Activated naive CD4-positive, alpha-beta T cell treated with anti-CD3 and anti-CD28 coated beads, Interleukin-2, amount 50 U/mL, for 16 hours (primary cell): Measurements from ENCODE around the gene PARP12.

Source experiments
- DNase-seq: peaks from one replicate; pipeline ENCODE4 v3.0.0-alpha.2; 2020

PARP12 gene

DNA sequence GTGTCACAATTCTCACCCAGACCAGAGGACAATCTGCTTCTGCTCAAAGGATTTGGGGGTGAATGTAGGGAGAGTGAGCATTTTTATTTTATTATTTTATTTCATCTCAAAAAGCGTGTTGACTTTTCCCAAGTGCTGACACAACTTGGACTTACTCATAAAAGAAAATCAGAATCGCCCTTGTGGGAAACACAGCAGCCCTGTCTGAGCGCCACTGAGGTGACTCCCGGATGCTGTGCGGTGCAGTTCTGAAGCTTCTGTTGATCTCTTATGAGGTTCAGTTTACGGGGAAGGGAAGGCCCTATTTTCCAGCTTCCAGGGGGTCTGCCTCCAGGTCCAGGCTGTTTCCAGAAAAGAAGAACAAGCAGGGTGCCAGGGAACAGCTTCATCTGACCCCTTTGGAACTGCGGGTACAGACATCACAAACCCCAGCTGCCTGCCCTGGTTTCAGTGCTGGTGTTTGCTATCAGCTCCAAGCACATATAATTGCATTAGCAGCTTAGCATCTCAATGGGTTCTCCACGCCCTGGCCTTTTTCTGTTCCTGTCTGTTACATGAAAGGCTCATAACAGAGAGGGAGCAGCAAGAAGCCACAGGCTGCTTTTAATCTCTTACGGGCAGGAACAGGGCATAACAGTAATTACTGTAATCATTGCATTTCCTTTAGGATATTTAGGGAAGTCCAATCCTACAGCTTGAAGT lies 52.4 kb downstream of the PARP12 start:
- no peak for DNase-seq

DNA sequence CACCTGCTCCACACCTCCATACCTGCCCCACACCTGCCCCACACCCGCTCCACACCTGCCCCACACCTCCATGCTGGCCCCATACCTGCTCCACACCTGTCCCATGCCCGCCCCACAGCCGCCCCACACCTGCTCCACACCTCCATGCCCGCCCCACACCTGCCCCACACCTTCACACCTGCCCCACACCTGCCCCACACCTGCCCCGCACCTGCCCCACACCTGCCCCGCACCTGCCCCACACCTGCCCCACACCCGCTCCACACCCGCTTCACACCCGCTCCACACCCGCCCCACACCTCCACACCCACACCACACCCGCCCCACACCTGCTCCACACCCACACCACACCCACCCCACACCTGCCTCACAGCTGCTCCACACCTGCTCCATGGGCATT lies 53.0 kb downstream of the PARP12 start:
- DNase-seq, result no peak

DNA sequence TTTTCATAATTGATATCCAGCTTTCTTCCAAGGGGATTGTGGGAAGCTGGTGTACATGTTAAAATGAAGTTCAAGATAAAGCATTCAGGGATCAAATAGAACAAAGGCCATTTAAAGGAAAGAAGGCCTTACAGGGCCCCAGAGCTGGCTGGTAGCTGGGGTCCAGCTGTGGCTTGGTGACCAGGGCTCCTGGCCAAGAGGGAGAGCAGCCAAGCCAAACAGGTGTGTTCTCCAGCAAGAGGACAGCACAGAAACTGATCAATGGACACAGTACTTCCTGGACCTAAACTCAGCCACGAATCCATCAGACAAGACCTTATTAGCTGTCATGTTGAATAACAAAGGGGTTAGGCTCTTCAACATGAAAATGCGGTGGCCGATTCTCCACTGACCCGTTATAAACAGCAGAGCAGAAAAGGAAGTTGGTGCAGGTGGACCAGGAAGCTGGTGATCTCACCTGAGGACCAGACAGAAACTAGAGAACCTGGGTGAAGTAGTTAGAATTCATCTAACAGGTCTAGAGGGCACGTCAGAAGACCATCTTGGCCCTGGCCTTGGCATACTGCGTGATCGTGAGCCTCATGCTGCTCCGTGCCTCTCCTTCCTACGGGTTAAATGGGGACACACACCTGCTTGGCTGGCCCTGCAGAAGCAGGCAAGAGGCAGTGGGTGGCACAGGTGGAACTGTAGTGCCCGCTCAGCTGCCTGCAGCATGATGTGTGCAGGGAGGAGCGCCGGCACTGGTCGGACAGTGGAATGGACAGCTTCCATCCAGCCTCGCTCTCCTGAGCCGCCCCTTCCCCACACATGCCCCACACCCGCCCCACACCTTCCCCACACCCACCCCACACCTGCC lies 53.8 kb downstream of the PARP12 start:
- no peak for DNase-seq

DNA sequence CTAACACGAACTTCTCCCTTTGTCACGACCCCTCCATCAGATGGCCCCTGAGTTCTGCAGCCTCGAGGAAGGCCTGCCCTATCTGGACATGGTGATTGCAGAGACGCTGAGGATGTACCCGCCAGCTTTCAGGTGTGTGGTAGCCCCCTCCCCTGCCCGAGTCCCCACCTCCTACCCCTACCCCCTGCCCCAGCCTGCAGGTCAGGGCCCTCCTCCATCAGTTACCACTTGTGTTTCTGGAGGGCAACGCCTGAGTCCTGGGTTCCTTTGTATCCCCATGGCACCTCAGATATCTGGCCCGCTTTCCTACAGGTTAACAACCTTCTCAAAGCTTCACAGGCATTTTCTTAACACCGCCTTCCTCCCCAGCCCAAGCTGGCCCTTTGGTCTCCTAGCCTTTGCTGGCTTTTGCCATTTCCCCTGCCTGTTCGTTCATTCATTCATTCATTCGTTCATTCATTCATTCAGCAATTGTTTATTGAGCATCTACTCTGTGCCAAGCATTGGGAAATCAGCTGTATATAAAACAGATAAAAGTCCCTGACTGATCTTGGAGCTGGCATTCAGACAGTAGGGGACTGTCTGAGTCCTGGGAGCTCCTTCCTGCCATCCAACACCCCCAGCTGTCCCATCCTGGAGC lies 55.6 kb downstream of the PARP12 start:
- DNase-seq, result no peak

DNA sequence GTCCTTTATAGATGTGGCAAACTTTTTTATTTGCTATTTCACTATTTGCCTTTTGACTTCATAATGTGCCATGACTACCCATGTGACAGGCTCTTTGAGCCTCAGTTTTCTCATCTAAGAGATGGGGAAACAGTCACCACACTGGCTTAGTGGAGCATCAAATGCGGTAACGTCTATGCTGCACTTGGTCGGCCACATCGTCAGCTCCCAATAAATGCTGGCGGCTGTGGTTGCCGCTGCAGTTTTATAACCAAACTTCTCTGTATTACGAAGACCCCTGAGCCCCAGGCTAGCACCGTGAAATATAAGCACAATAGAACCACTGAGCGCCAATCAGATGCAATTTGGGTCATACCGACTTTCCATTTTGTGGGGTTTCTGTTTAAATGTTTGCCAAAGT lies 56.2 kb downstream of the PARP12 start:
- DNase-seq, result no peak

DNA sequence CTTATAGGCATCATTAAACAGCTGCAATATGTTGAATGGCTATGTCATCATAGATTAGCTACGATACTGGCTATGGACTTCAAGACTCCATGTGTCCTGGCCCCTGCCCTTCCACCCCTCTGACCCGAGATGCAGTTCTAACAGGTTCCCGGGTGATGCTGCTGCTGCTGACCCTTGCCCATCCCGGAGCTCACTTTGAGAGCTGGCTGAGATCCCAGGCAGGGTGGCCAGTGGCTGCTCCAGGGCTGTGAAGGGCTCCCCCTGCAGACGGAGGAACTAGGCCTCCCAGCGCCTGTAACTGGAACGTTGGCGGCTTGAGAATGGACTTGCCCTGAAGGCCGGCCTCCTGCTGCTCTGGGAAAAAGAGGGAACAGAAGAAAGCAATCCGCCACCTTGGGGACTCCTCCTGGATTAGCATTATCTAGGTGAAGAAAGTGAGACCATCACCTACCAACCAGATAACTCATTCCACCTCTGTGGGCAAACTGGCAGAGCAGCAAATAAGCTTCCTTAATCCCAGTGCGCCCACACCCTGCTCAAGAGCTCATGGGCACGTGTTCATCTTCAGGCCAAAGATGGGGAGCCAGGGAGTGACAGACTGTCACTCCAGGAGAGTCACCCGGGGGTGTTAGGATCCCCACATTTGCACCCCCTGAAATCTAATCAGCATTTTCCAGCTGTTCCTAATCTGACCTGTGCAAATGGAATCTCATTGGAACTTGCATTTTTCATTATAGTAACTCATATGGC lies 56.8 kb downstream of the PARP12 start:
- DNase-seq, result no peak

DNA sequence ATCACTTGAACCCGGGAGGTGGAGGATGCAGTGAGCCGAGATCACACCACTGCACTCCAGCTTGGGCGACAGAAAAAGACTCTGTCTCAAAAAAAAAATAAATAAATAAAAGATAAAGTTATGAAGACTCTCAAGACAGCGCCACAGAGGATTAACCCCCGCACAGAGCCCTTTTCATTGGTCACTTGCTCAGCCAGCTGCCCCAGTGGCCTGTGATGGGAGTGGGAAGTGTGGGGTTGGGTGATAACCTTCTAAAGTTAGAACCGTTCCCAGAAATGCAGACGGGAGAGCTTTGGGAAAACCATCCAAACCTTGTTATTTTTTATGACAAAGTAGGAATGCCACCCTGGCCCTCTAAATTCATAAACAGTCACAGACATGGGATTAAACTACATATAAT lies 57.4 kb downstream of the PARP12 start:
- no peak for DNase-seq

DNA sequence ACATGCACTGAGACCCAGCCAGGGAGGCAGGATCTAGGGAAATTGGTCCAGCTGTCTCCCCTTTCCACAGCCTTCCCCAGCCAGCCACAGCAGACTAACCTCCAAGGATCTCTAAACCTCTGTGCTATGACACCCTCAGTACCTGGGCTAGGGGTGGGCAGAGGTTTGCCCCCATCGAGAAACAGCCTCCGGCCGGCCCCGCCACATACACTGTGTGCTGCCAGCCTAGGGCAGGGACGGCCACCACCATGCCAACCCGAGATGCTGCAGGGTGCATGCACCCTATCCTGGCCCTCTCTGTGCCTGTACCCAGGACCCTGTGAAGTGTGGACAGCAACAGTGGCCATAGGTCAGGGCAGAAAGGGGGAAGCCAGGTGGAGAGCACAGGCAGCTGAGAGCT lies 58.1 kb downstream of the PARP12 start:
- no peak for DNase-seq

DNA sequence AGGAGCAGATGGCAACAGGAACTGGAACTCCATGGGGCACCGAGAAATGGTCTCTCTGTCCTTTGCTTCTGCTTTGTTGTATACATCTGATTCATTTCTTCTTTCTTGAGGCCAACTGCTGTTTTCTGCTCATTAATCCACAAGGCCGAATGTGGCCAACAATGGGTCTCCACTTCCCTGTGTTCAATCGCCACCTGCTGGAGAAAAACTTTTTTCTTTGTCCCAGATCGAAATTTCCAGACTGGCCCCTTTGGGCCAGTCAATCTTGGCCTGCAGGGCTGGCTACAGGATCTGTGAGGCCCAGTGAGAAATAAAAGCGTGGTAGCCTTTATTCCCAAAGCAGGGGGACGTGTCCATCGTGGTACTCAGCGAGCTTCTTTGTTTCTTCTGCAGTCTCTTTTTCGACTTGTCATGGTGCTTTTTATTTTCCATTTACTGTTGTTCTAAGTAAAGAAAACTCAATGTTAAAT lies 58.8 kb downstream of the PARP12 start:
- no peak for DNase-seq

DNA sequence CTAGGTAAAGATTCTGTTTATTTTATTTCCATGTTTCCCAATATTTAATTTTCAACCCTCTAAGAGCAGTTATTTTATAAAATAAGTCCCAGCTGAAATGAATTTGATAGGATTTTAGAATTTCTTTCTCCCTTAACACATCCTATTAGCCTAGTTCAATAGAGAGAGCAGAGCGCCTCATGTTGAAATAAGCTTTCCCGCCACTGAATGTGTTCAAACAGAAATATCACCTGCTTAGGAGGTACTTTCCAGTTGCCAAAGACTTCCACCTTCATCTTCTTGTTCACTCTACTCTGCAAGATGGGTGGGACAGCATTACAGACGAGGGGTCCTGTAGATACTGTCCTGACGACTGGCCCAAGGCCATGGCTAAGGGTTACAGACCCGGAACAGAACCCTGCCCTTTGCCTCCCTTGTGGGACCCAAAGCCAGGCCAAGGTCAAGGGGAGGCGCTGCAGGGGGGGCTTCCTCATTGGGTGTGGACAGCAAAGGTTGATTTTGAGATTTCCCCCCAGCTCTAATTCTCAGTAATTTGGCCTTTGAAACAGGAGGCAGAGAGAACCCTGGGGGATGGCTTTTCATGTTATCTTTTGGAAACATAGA lies 62.0 kb downstream of the PARP12 start:
- no peak for DNase-seq

DNA sequence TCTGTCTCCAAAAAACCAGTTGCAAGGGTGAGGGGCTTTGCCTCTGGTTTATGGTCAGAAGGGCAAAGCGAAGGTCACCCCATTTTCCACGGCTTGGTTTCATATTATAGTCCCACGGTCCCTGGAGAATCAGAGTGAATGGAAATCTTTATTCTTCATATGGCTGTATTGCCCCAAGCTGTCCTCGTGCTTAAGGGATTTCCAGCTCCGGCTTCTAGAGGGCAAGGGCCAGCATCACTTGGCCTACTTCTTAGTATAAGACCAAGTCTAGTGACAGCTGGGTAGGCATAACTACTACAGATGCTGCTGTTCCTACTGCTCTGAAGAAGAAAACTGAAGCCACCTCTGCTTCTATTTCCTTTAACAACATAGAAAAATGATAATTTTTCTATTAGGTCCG lies 63.2 kb downstream of the PARP12 start:
- DNase-seq, result no peak

DNA sequence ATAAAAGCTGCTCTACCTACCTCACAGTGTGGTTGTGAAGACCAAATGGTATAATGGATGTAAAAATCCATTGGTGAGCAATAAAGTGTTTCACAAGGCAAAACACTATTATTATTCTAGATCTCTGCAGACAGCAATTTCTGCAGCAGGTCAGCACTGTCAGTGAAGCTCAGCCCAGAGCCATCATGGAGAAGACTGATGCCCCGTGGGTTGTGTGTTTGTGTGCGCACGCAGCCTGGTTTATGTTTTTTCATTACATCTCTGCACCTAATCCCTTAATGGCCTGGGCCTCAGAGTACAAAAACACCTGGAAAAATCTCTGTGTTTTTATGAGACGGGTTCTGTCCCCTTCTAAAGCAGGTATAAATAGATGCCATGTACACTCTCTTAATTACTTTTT lies 64.2 kb downstream of the PARP12 start:
- no peak for DNase-seq

DNA sequence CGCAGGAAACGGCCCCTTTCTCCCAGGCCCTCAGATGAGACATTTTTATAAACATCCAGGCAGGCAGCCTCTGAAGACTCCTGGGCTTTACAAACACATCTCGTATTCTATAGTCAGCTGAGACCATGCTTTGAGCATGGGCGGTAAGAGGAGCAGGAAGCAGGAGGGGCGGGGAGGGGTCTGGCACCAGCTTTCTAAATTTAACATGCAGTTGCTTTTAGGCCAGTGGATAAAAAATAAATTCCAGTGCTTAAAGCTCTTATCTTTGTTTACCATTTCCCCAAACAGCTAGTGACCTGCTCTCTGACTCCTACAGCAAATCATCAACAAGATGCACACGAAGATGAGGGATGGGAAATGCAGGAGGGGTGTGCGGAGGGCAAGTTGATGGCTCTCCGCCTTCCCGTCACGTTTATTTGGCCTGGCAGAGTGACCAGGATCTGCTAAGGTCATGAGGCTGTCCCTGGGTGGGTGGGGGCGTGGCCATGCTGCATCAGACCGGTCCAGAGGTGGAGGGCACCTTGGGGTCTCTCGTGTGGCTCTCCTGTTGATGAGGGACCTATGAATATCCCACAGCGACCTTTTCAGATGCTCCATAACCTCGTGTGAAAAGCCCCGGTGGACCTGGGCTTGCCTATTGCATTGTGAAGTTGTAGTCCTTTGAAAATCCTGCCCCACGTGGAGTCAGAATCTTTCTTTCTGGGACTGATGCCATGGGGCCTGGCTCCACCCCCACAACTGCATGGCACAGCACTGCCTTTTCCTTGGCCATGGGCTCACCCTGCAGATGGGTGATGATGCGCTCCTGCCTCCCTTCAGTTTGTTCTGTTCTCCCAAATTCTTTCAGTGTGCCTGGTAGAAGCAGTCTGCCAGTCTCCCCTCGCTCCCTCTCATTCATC lies 67.5 kb downstream of the PARP12 start:
- DNase-seq, result no peak

DNA sequence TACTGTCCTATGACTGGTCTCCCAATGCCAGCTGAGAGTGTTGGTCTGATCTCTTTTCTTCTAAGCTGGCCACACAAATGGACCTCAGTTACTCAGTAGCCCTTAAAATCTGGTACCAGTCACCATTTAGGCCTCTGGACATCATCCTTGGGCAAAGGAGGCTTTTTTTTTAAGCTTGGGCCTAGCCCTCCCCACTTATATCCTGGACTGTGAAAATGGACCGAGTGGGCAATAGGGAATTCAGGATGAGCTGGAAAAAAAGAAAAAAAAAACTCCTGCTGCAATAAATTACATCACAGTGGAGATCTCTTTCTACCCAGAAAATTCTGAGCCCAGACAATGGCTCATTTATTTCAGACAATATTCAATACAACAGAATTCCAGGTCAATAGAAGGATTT lies 68.4 kb downstream of the PARP12 start:
- DNase-seq, result no peak

DNA sequence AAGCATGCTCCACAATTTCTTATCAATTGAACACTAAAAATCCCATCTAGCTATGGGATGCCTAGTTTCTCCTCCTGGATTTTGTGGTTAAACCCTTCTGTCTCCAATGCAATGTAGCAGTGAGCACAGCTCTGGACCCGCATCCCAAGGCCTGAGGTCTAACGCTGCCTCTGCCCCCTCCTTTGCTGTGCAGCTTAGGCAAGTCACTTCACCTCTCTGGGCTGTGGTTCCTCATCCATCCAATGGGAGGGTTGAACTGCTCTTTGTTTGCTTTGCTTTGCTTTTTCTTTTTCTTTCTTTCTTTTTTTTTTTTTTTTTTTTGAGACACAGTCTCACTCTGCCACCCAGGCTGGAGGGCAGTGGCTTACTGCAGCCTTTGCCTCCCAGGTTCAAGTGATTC lies 69.2 kb downstream of the PARP12 start:
- DNase-seq, result no peak

DNA sequence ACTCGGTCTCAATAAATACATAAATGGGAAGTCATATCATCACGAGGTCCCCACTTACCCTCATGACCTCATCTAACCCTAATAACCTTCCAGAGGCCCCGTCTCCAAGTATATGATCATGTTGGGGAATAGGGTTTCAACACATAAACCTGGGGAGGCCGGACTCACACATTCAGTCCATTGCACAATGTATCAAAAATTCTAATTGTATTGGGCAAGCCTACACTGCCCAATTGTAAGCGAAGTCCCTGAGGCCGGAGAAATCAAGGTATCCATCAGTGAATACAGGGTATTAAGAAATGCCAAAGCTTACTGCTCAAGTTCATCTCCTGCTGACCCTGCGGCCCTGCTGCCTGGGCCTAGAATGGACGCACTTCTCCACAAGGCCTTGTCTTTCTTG lies 69.6 kb downstream of the PARP12 start:
- no peak for DNase-seq

DNA sequence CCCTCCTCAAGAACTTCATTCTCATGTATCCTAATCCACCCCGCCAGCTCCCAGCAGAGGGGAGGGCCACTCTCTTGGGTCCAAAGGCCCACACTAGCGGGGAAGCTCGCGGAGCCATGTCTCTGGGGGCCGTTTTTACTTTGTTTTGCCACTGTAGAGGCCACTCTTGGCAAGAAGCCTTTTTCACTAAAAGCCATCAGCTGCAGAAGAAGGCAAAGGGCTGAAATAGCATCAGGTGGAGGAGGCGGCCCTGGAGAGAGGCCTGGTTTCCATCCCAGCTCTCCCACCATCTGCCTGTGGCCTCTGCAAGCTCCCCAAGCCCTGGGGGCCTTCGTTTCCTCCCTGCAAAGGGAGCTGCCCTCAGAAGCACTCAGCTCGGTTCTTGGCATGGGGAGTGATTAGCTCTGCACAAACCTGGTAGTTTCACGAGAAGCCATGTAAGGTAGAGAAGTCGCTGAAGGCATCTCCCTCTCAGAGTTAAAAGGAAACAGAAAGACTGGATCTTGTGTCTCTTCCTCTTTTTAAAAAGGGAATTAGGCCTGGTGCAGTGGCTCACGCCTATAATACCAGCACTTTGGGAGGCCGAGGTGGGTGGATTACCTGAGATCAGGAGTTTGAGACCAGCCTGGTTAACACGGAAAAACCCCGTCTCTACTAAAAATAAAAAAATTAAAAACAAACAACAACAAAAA lies 70.3 kb downstream of the PARP12 start:
- DNase-seq, result no peak

DNA sequence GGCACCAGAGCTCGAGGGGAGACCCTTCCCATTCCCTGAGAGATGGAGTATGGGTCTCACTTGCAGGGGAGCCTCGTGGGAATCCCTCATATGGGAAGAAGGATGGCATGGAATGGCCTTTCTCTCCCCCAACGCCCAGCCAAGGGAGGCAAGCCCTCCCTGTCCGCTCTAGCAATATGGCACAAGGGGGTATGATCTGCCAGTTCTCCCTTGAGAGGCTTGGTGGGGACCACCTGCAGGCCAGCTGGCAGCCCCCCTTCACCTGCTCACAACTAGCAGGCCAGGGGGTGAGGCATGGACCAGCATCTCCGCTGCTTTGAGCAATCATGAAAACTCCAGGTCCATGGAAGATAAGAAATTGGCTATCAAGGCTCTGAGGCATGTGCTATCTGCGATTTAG lies 70.8 kb downstream of the PARP12 start:
- no peak for DNase-seq

DNA sequence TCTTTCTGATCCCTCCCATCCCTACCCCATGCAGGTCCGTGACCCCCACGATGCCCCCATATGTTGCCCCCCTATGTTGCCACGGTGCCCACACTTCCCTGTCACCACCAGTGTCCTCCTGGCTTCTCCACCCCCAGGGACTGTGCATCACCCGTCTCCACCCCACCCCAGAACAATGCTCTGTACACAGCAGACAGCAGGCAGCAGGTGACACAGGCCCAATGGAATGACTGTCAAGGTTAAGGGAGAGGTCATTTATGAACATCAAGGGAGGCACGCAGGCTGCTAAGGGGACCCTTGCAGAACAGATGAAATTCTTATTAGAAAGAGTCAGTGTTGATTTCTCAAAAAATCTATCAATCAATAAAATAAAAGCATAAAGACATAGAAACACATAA lies 71.5 kb downstream of the PARP12 start:
- no peak for DNase-seq

DNA sequence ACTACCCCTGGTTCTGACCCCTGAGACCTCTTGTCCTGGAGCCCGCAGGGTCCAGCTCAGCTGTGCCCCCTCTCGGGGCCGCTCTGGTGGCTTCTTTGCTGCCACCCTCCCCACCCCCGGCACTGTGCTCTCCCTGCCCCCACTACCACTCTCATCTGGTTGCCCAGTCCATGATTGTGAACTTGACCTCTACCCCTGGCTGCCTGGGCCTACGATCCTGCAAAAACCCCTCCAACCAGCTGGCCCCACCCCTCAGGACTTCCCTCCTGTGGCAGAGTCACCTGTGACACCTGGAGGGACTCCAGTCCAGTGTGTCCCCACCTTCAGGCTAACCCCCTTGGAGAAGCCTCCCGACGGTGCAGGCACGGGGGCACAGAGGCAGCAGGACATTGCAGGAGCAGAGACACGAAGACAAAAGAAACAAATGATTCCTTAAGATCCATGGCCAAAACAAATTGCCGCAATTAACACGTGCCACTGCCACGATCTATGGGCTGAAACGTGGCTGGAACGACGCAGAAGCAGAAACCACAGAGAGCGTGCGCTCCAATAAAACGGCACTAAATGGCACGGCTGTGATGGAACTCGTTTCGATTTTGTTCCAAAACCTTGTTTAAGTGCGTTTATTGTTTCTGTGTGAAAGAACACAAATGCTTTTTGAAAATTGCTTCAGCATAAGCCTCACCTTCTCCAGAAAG lies 72.0 kb downstream of the PARP12 start:
- no peak for DNase-seq
